C4-2B (cell line): ENCODE data around the gene HMGXB3.

ENCODE experiments used
- ZFX ChIP-seq: fragments of 450-650 bp; IDR thresholded peaks from 2 replicates; pipeline ENCODE4 v1.6.1; 2017
- TF ChIP-seq, protein P1 (sequence below): fragments of 450-650 bp; conservative IDR thresholded peaks from 2 replicates; pipeline ENCODE4 v1.5.1; 2017; ENCODE audit warnings: mild to moderate bottlenecking

DNA sequence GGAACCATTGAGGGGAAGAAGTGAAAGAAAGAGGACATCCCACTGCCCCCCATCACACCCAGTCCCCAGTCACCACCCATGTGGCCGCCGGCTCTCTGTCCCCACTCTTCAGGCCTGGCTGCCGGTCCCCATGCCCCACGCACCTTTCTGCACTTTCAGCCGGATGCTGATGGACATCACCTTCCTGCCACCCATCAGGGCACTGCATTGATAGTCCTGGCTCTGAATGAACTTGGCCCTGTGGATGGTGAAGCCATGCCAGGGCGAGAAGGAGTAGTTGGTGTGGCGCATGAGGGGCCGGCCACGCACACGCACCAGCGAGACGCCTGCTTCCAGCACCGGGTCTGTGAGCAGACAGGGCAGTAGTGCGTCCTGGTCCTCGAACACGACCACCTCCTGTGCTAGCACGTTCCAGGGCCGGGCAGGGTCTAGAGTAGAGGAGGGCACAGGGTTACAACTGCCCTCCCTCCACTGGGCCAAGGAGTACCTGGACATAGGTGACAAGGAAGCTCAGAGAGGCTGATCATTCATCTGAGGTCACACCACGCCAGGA is 79.4 kb downstream of the HMGXB3 start:
- TF ChIP-seq, protein P1, sequence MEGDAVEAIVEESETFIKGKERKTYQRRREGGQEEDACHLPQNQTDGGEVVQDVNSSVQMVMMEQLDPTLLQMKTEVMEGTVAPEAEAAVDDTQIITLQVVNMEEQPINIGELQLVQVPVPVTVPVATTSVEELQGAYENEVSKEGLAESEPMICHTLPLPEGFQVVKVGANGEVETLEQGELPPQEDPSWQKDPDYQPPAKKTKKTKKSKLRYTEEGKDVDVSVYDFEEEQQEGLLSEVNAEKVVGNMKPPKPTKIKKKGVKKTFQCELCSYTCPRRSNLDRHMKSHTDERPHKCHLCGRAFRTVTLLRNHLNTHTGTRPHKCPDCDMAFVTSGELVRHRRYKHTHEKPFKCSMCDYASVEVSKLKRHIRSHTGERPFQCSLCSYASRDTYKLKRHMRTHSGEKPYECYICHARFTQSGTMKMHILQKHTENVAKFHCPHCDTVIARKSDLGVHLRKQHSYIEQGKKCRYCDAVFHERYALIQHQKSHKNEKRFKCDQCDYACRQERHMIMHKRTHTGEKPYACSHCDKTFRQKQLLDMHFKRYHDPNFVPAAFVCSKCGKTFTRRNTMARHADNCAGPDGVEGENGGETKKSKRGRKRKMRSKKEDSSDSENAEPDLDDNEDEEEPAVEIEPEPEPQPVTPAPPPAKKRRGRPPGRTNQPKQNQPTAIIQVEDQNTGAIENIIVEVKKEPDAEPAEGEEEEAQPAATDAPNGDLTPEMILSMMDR = no peak
- TF ChIP-seq ZFX = no peak
